Measurements from ENCODE around the gene PIGR. TPM values are rescaled to one million over a fixed set of nuclear protein-coding genes. Genes with fewer than 3 reads are reported as not detected.

The PIGR gene
- total RNA-seq, 2 experiments from 2014 or later = not detected

DNA sequence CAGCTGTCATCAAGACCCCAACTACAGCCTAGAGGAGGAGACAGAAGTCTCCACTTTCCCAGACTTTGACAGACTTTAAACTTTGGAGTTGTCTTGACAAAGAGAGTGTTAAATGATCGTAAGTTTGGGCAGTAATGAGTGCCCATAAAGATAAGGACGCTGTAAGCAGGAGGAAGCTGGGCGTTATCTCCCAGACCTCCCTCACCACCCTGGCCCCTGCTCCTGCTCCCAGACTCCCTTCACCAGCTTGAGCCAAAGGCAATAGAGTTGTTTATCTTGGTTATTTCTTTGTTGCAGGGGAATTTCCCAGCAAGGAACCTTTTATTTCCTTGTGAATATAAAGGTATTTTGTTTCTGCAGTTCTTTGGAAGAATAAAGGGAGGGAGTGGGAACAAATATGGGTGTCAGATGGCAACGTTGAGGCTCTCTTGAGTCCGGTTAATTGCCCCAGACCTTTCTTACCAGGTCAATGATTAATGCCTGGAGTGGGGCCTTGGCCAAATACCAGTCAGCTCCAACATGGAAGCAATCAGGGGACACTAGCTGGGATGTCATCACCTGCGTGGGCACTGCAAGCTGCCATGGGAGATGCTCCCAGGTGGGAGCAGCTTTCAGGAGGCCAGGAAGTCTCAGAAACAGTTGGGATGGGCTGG, 4.4 kb downstream of the PIGR start:
- no peaks in the 10 kb centered on the region for H3K9me3 Mint-ChIP-seq
- POLR2A ChIA-PET = no interaction called here
- no peaks in the 10 kb centered on the region for H3K36me3 Mint-ChIP-seq (ENCODE audit: low read depth)
- H3K27ac Mint-ChIP-seq = no peak overlapping the region
- no peak for DNase-seq
- H3K4me1 Mint-ChIP-seq = no peaks in the 10 kb centered on the region
- peaks cover 9% of the 10 kb centered on the region for H3K27me3 Mint-ChIP-seq
- no peak overlapping the region for H3K4me3 Mint-ChIP-seq
- CTCF ChIA-PET = interaction anchor here (0.7 to 3.1 kb wide), 7 partner anchors 8 to 40 kb away, joined by 3 to 6 read pairs (median 4); partner anchors contain the start of gene FCMR

DNA sequence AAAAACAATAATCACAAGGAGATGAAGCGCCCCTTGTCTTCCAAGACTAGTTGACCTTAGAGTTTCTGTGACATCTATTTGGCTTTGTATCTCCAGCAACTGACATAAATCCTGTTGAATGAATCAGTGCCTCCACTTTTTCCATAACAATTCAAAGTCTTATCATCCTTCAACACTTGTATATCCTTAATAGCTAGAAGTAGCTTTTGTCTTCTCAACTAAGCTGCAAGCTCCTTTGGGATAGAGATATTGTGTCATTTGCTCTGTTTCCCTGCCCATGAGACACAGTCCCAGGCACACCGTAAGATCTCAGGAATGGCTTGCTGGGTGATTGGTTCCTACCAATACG, 5.7 kb downstream of the PIGR start:
- ChIA-PET CTCF (interaction anchor here (2.4 kb wide), 1 partner anchor 9 kb away, joined by 5 read pairs; no protein-coding TSS in a partner anchor), POLR2A (no interaction called here)
- no peak overlapping the region for H3K27ac Mint-ChIP-seq
- no peak overlapping the region for H3K4me3 Mint-ChIP-seq
- H3K9me3 Mint-ChIP-seq = no peaks in the 10 kb centered on the region
- H3K36me3 Mint-ChIP-seq (ENCODE audit: low read depth) = no peaks in the 10 kb centered on the region
- DNase-seq = no peak
- H3K27me3 Mint-ChIP-seq = peaks cover 4% of the 10 kb centered on the region
- H3K4me1 Mint-ChIP-seq = no peaks in the 10 kb centered on the region

- Mint-ChIP-seq H3K27ac (no peak overlapping the region), H3K27me3 (peaks cover 4% of the 10 kb centered on the region), H3K4me3 (no peak overlapping the region), H3K9me3 (no peaks in the 10 kb centered on the region), H3K4me1 (no peaks in the 10 kb centered on the region), H3K36me3 (ENCODE audit: low read depth) (no peaks in the 10 kb centered on the region)
- DNase-seq = no peak
- CTCF ChIA-PET = interaction anchor here (1.1 to 2.4 kb wide), 2 partner anchors 9 to 28 kb away, joined by 3 to 5 read pairs; no protein-coding TSS in a partner anchor
- POLR2A ChIA-PET = no interaction called here
These were observed 6.3 kb downstream of the PIGR start for GRCh38 chr1:206939841-206940587.

DNA sequence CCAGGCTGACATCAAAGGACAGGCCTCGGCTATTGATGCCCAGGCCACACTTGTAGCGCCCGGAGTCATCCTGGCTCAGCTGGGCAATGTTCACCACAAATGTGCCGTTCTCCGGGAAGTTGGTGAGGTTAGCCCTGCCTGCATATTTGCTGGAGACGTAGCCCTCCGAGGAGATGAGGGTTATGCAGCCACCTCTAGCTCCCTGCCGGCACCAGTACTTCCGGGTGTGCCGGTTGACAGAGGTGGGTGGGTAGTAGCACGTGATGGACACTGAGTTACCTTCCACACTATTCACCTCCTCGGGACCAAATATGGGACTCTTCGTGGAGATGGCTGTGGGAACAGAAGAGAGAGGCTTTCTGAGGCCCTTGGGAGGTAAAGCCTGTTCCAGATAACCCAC, 7.1 kb downstream of the PIGR start:
- POLR2A ChIA-PET = interaction anchor here (0.7 kb wide), 1 partner anchor 468 kb away, joined by 3 read pairs; no protein-coding TSS in a partner anchor
- Mint-ChIP-seq H3K4me3 (no peak overlapping the region), H3K9me3 (no peaks in the 10 kb centered on the region), H3K27ac (no peak overlapping the region), H3K4me1 (no peaks in the 10 kb centered on the region), H3K27me3 (peaks cover 4% of the 10 kb centered on the region), H3K36me3 (ENCODE audit: low read depth) (no peaks in the 10 kb centered on the region)
- no peak for DNase-seq
- CTCF ChIA-PET = interaction anchor here (1.1 to 2.4 kb wide), 2 partner anchors 10 to 27 kb away, joined by 3 to 5 read pairs; no protein-coding TSS in a partner anchor

- no peak for DNase-seq
- peaks cover 6% of the 10 kb centered on the region for H3K4me1 Mint-ChIP-seq
- H3K36me3 Mint-ChIP-seq (ENCODE audit: low read depth) = no peaks in the 10 kb centered on the region
- ChIA-PET CTCF (interaction anchor here (1.1 to 2.7 kb wide), 3 partner anchors 10 to 45 kb away, joined by 4 to 20 read pairs (median 11); partner anchors contain the start of gene PIGR), POLR2A (no interaction called here)
- H3K27me3 Mint-ChIP-seq = no peaks in the 10 kb centered on the region
- no peak overlapping the region for H3K27ac Mint-ChIP-seq
- H3K9me3 Mint-ChIP-seq = no peaks in the 10 kb centered on the region
- no peak overlapping the region for H3K4me3 Mint-ChIP-seq
These were observed 8.8 kb downstream of the PIGR start for GRCh38 chr1:206937425-206937824.

- Mint-ChIP-seq H3K4me1 (peaks cover 15% of the 10 kb centered on the region), H3K4me3 (no peak overlapping the region), H3K27ac (no peak overlapping the region), H3K27me3 (no peaks in the 10 kb centered on the region), H3K36me3 (ENCODE audit: low read depth) (no peaks in the 10 kb centered on the region), H3K9me3 (no peaks in the 10 kb centered on the region)
- DNase-seq = peak; percentile 68
- ChIA-PET POLR2A (no interaction called here), CTCF (interaction anchor here (0.6 to 2.7 kb wide), 19 partner anchors 9 to 464 kb away, joined by 3 to 20 read pairs (median 4); partner anchors contain the start of genes IL24 and PIGR)
These were observed 10.7 kb downstream of the PIGR start for GRCh38 chr1:206935491-206936067.

- Mint-ChIP-seq H3K4me3 (no peak overlapping the region), H3K4me1 (peaks cover 28% of the 10 kb centered on the region), H3K27ac (no peak overlapping the region), H3K36me3 (ENCODE audit: low read depth) (no peaks in the 10 kb centered on the region), H3K27me3 (no peaks in the 10 kb centered on the region), H3K9me3 (no peaks in the 10 kb centered on the region)
- CTCF ChIA-PET = interaction anchor here (0.7 to 3.6 kb wide), 18 partner anchors 8 to 321 kb away, joined by 3 to 13 read pairs (median 5); partner anchors contain the start of genes EIF2D and FCMR
- DNase-seq = peak; percentile 70
- POLR2A ChIA-PET = no interaction called here
These were observed 12.8 kb downstream of the PIGR start for GRCh38 chr1:206933333-206933945.

GRCh38 chr1:206932177-206932576, 14.1 kb downstream of the PIGR start:
- Mint-ChIP-seq H3K27me3 (no peaks in the 10 kb centered on the region), H3K4me1 (peaks cover 33% of the 10 kb centered on the region), H3K36me3 (ENCODE audit: low read depth) (no peaks in the 10 kb centered on the region), H3K27ac (no peak overlapping the region), H3K9me3 (no peaks in the 10 kb centered on the region), H3K4me3 (no peak overlapping the region)
- ChIA-PET POLR2A (no interaction called here), CTCF (interaction anchor here (0.8 to 3.6 kb wide), 13 partner anchors 10 to 364 kb away, joined by 3 to 13 read pairs (median 4); partner anchors contain the start of genes EIF2D and FCMR)
- DNase-seq = no peak

DNA sequence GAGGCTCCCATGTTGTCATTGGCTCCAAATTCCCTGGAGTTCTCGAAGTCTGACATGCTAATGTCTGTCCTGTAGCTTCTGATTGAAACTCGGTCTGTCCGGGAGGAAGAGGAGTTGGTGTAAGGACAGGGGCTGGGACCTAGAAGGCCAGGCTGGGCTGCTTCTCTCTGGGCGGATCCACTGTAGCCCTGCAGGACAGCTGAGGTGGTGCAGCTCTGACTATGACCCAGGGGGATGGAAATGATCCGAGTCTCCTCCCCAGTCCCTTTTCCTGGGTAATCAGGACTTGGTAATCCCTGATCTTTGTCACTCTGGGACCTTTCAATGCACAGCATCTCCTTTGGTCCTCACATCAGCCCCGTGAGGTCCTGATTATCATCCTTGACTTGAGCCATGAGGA, 14.6 kb downstream of the PIGR start:
- Mint-ChIP-seq H3K27me3 (no peaks in the 10 kb centered on the region), H3K4me3 (no peak overlapping the region), H3K36me3 (ENCODE audit: low read depth) (no peaks in the 10 kb centered on the region), H3K27ac (peak overlapping the region; percentile 33), H3K9me3 (no peaks in the 10 kb centered on the region), H3K4me1 (peaks cover 33% of the 10 kb centered on the region)
- no peak for DNase-seq
- ChIA-PET CTCF (interaction anchor here (0.8 to 3.6 kb wide), 13 partner anchors 9 to 363 kb away, joined by 3 to 13 read pairs (median 4); partner anchors contain the start of gene FCMR), POLR2A (no interaction called here)

GRCh38 chr1:206930210-206930798, 16.0 kb downstream of the PIGR start:
- H3K4me1 Mint-ChIP-seq = peaks cover 36% of the 10 kb centered on the region
- ChIA-PET POLR2A (no interaction called here), CTCF (interaction anchor here (0.9 to 3.6 kb wide), 6 partner anchors 15 to 68 kb away, joined by 4 to 13 read pairs (median 4); no protein-coding TSS in a partner anchor)
- no peaks in the 10 kb centered on the region for H3K36me3 Mint-ChIP-seq (ENCODE audit: low read depth)
- no peak overlapping the region for H3K4me3 Mint-ChIP-seq
- H3K9me3 Mint-ChIP-seq = no peaks in the 10 kb centered on the region
- DNase-seq = no peak
- H3K27ac Mint-ChIP-seq = peak overlapping the region; percentile 78
- H3K27me3 Mint-ChIP-seq = no peaks in the 10 kb centered on the region

- H3K4me3 Mint-ChIP-seq = no peak overlapping the region
- no peaks in the 10 kb centered on the region for H3K36me3 Mint-ChIP-seq (ENCODE audit: low read depth)
- CTCF ChIA-PET = interaction anchor here (0.6 to 1.5 kb wide), 3 partner anchors 14 to 167 kb away, joined by 3 to 5 read pairs (median 3); no protein-coding TSS in a partner anchor
- peaks cover 36% of the 10 kb centered on the region for H3K4me1 Mint-ChIP-seq
- POLR2A ChIA-PET = no interaction called here
- H3K27ac Mint-ChIP-seq = no peak overlapping the region
- DNase-seq = no peak
- no peaks in the 10 kb centered on the region for H3K9me3 Mint-ChIP-seq
- no peaks in the 10 kb centered on the region for H3K27me3 Mint-ChIP-seq
These were observed 16.7 kb downstream of the PIGR start for GRCh38 chr1:206929524-206929923.

- no peak overlapping the region for H3K4me3 Mint-ChIP-seq
- CTCF ChIA-PET = interaction anchor here (1.0 to 2.9 kb wide), 7 partner anchors 10 to 192 kb away, joined by 3 to 13 read pairs (median 3); no protein-coding TSS in a partner anchor
- no peaks in the 10 kb centered on the region for H3K36me3 Mint-ChIP-seq (ENCODE audit: low read depth)
- POLR2A ChIA-PET = no interaction called here
- H3K4me1 Mint-ChIP-seq = peaks cover 29% of the 10 kb centered on the region
- no peaks in the 10 kb centered on the region for H3K9me3 Mint-ChIP-seq
- no peaks in the 10 kb centered on the region for H3K27me3 Mint-ChIP-seq
- no peak overlapping the region for H3K27ac Mint-ChIP-seq
- no peak for DNase-seq
These were observed 20.0 kb downstream of the PIGR start for GRCh38 chr1:206926286-206926685.

Data from activated CD4-positive, alpha-beta T cell treated with anti-CD3 and anti-CD28 coated beads, Interleukin-2, amount 10 ng/mL, durations not matched to agents 7 days and 5 days (primary cell).